ENCODE measurements around the gene SGSM2. TPM values are rescaled to one million over a fixed set of nuclear protein-coding genes. Genes with fewer than 3 reads are reported as not detected.

SGSM2 gene
- total RNA-seq, 1 donor = 31.0 TPM

DNA sequence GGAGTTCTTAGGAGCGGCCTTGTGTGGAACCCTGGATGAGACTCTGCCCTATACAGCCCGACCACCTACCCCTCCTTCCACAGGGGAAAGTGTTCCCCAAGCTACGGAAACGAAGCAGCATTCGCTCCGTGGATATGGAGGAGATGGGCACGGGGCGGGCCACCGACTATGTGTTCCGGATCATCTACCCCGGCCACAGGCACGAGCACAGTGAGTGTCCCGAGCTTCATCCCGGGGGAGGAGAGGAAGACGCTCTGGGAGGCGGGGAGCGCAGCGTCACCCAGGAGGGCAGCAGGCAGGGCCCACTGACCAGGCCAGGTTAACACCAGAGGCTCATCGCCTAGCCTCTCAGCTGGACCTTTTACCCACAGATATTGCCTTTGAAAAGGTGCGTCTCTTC, 27.8 kb downstream of the SGSM2 start:
- H3K4me3 ChIP-seq (ENCODE audit: low read depth, low read length) = no peak overlapping the region
- DNase-seq (ENCODE audit: low read depth) = no peak
- TF ChIP-seq, protein P1, sequence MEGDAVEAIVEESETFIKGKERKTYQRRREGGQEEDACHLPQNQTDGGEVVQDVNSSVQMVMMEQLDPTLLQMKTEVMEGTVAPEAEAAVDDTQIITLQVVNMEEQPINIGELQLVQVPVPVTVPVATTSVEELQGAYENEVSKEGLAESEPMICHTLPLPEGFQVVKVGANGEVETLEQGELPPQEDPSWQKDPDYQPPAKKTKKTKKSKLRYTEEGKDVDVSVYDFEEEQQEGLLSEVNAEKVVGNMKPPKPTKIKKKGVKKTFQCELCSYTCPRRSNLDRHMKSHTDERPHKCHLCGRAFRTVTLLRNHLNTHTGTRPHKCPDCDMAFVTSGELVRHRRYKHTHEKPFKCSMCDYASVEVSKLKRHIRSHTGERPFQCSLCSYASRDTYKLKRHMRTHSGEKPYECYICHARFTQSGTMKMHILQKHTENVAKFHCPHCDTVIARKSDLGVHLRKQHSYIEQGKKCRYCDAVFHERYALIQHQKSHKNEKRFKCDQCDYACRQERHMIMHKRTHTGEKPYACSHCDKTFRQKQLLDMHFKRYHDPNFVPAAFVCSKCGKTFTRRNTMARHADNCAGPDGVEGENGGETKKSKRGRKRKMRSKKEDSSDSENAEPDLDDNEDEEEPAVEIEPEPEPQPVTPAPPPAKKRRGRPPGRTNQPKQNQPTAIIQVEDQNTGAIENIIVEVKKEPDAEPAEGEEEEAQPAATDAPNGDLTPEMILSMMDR (IDR thresholded peaks at IDR 0.05; ENCODE audit: insufficient read depth, low read length) = no peak

DNA sequence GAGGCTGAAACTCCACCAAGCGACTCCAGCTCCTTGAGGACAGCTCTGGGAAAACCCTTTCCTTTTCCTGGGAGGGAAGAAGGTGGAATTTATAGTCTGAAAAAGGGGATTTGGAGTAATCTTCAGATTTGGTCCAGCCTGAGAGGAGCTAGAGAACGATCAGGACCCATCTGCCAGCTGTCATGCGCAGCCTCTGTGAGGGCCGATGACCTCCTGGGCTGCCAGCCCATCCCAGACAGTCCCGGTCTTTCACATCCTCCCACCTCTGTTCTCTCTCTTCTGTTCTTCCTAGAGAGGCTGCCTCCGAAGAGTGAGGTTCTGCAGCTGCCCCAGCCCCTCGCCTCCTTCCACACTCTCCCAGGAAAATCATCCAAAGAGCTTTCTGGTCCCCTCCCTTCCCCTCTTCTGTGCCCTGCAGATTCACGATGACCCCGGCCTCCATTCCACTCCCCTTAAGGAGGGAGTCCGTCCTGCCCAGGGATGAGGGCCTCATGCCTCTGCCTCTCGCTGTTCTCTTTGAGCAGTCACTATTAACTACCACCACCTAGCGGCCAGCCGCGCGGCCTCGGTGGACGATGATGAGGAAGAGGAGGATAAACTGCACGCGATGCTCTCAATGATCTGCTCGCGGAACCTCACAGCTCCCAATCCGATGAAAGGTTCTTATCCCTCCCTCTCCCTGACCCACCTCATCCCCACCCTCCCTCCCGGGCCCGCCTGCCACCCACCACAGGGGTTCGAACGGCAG, 29.6 kb downstream of the SGSM2 start:
- H3K4me3 ChIP-seq (ENCODE audit: low read depth, low read length) = no peak overlapping the region
- DNase-seq (ENCODE audit: low read depth) = no peak
- TF ChIP-seq, protein P1 (IDR thresholded peaks at IDR 0.05; ENCODE audit: insufficient read depth, low read length) = peak; percentile 8

DNA sequence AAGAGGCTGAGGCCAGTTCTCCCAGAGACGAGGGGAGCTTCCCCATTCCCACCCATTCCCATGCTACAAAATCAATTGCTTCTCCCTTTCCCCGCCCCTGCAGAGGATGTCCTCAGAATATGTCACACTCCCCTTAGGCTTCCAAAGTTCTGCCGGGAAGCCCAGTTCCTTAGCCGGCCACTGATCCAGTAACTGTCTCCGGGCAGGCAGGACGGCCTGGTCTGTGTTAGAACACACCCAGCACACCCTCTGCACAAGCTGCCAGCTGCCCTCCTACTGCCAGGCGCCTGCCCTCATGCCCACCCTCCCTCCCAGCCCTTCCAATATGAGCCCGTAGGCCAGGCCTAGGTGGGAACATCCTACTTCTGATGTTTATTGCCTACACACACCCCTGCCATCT, 31.1 kb downstream of the SGSM2 start:
- H3K4me3 ChIP-seq (ENCODE audit: low read depth, low read length) = no peak overlapping the region
- DNase-seq (ENCODE audit: low read depth) = no peak
- TF ChIP-seq, protein P1 (IDR thresholded peaks at IDR 0.05; ENCODE audit: insufficient read depth, low read length) = no peak

DNA sequence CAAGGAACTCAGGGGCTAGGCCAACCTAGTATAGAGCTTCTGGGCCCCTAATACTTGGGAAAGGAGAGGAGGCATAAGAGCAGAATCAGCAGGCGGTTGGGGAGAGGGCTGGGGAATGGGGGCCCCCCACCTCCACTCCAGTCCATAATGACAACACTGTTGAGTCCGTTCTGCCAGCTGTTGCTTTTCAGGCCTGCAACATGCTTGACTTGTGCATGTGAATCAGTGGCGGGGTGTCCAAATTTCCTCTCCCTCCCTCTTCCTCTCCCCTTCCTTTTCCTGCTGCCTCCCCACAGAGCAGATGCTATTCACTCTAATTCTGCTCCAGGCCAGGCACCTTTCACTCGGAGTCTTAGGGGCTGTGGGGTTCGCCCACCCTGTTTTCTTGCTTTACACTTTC, 31.7 kb downstream of the SGSM2 start:
- DNase-seq (ENCODE audit: low read depth) = peak; percentile 22
- no peak overlapping the region for H3K4me3 ChIP-seq (ENCODE audit: low read depth, low read length)
- TF ChIP-seq, protein P1 (IDR thresholded peaks at IDR 0.05; ENCODE audit: insufficient read depth, low read length) = no peak

DNA sequence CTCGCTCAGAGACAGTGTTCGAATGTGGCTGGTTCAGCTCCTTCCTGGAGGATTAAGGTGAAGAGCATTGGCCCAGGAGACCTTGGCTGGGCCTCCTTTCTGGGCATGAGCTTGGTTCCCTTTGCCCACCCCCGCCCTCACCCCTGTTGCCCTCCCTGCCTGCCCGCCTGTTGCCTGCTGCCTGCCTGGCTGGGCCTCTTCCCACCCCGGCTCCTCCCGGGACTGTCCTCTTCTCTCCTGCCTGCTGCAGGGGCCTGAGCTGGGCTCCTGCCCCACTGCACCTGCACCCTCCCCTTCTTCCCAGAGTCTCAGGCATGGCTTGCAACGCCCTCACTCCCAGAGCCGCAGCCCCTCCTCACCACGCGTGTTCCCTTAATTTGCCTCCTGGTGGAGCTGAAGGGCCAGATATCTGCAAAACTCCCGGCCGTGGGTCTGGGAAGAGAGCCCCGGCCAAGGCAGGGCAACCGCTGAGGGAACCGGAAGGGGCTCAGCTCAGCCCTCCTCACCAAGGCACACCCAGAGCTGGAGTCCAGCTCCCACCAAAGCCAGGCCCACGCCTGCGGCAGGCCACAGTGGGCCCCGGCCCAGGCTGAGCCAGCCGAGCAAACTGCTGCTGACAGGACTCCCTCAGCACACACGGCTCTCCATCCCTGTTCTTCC, 32.4 kb downstream of the SGSM2 start:
- DNase-seq (ENCODE audit: low read depth) = peak; percentile 35

DNA sequence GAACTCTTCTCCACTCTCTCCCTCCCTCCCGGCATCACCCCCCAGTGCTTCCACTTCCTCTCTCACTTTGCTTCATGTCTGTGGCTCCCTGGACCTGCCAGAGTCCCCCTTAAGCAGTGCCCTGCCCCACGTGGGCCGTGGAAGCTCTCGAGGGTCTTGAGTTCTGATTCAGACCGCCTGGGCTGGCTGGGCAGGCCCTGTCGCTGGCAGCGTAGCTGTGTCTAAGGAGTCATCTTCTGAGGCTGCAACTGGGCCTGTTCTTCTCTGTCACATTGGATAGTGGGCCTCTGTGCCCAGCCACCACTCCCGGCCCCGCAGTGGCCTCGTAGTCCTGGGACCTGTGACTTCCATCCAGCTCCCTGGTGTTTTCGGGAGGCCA, 32.9 kb downstream of the SGSM2 start:
- no peak overlapping the region for H3K4me3 ChIP-seq (ENCODE audit: low read depth, low read length)
- DNase-seq (ENCODE audit: low read depth) = no peak
- TF ChIP-seq, protein P1 (IDR thresholded peaks at IDR 0.05; ENCODE audit: insufficient read depth, low read length) = no peak

More for the DNA sequence above, 32.4 kb downstream of the SGSM2 start:
- no peak overlapping the region for H3K4me3 ChIP-seq (ENCODE audit: low read depth, low read length)
- TF ChIP-seq, protein P1 (IDR thresholded peaks at IDR 0.05; ENCODE audit: insufficient read depth, low read length) = peak; percentile 21

Measured in fibroblast of the aortic adventitia (primary cell).